Lung (tissue), 12 donors: ENCODE results near the gene POMT2. TPM values are rescaled to one million over a fixed set of nuclear protein-coding genes. Genes with fewer than 3 reads are reported as not detected.

Experiments
- ATAC-seq: fragments of 200-7000 bp; cut with Tn5 transposase; one replicate; pipeline ENCODE4 v1.9.1; 2020; ENCODE audit warnings: moderate number of reproducible peaks; ENCODE audit not compliant: insufficient read depth, low FRiP score
- DNase-seq, 3 donors: peaks; one replicate each; pipeline ENCODE4 v3.0.0-alpha.2; 2013 to 2017
- H3K27ac ChIP-seq, 2 donors: one replicate each; pipeline ENCODE4 v1.5.1; 2013; ENCODE audit warnings: mild to moderate bottlenecking in 2 of 2, moderate library complexity in 2 of 2, control low read depth in 1 of 2, inconsistent platforms in 1 of 2, low read depth in 1 of 2, low read length in 1 of 2
- H3K27me3 ChIP-seq, 3 donors: one replicate each; pipeline ENCODE4 v1.5.1; 2013; ENCODE audit warnings: low read length in 2 of 3; ENCODE audit not compliant: control insufficient read depth in 3 of 3, insufficient read depth in 3 of 3
- H3K36me3 ChIP-seq, 4 donors: one replicate each; pipeline ENCODE4 v1.5.1; 2013; ENCODE audit warnings: low read length in 4 of 4, mild to moderate bottlenecking in 1 of 4, moderate library complexity in 1 of 4; ENCODE audit not compliant: control insufficient read depth in 4 of 4, insufficient read depth in 4 of 4
- H3K4me1 ChIP-seq, 5 donors: one replicate each; pipeline ENCODE4 v1.5.1; 2013; ENCODE audit warnings: low read length in 5 of 5, mild to moderate bottlenecking in 2 of 5, moderate library complexity in 1 of 5; ENCODE audit not compliant: control insufficient read depth in 5 of 5, insufficient read depth in 5 of 5
- H3K4me3 ChIP-seq: one replicate; pipeline ENCODE4 v1.5.1; 2013; ENCODE audit warnings: mild to moderate bottlenecking, control low read depth, moderate library complexity
- H3K9ac ChIP-seq, 2 donors: one replicate each; pipeline ENCODE4 v1.5.1; 2013; ENCODE audit warnings: low read length in 2 of 2, control low read depth in 1 of 2; ENCODE audit not compliant: insufficient read depth in 1 of 2
- H3K9me3 ChIP-seq, 4 donors: one replicate each; pipeline ENCODE4 v1.5.1; 2013; ENCODE audit warnings: low read length in 3 of 4, mild to moderate bottlenecking in 1 of 4, moderate library complexity in 1 of 4; ENCODE audit not compliant: control insufficient read depth in 4 of 4, insufficient read depth in 3 of 4
- WGBS, 2 donors: extraction: QIAGEN DNeasy Blood & Tissue Kit; methylation state at CpG; one replicate each; pipeline ENCODE4 v1.1.7; 2013; 5-methylcytosine and 5-hydroxymethylcytosine counted together
- polyA plus RNA-seq, 2 donors: library from polyadenylated mRNA; stranded (reverse); fragments of 200-250 nt; gene quantifications; one replicate each; pipeline ENCODE4 v1.2.1, GENCODE V29; 2013
- total RNA-seq, 2 donors: library from RNA; depleted of rRNA in 1 of 2; stranded (reverse); fragments of >200 nt in 1 of 2; gene quantifications; one replicate each; pipeline ENCODE4 v1.2.1, GENCODE V29; 2014 to 2021
- TF ChIP-seq, protein P1 (sequence below): IDR thresholded peaks from 2 replicates; pipeline ENCODE4 v1.5.1; 2012; ENCODE audit warnings: mild to moderate bottlenecking; ENCODE audit errors: control extremely low read depth, extremely low read depth
- donor health status: control.
- donor health status: control.
- donor health status: Bipolar disorder and iron deficiency.
- donor health status: healthy.
- donor health status: DM: yes; HTN: yes; CAD: no.

The POMT2 gene
- total and polyA plus RNA-seq, 4 donors, result 10.0 to 43.1 (median 14.2) TPM

DNA sequence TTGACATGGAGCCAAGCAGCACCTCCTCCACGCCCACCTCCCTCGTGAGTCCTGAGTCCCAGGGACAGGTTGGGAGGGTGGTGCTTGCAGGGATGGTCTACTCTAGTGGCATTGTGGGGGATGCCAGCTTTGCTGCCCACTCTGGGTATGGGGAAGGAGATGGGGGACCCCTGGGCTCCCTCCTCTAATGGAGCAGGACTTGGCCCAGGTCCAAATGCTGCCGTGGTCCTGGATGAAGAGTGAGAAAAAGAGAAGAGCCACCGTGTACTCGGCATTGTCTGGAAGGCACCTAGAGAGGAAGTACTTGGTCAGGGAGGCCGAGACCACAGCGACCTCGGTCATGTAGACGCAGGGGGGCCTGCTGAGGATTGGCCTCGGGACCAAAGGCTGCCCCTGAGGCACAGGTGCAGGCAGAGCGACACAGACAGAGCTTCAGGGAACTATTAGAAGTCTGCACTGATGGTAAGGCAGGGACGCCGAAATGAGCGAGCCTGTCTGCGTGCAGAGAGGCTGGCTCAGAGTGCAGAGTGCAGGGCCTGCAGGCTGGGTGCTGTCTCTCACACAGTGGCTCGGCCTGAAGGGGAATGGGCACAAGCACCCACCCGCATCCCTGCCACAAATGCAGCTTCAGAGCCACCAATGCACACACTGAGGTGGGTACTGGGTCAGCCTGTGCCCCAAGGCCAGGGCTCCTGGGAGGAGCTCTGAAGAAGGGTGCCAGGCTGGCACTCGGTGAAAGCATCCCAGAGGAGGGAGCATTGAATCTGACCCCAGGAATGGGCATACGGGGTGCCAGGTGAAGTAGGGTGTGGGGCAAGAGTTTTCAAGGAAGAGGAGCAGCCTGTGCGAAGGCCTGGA is 67.1 kb downstream of the POMT2 start:
- DNase-seq (no peak), ATAC-seq (no peak)
- TF ChIP-seq, protein P1, sequence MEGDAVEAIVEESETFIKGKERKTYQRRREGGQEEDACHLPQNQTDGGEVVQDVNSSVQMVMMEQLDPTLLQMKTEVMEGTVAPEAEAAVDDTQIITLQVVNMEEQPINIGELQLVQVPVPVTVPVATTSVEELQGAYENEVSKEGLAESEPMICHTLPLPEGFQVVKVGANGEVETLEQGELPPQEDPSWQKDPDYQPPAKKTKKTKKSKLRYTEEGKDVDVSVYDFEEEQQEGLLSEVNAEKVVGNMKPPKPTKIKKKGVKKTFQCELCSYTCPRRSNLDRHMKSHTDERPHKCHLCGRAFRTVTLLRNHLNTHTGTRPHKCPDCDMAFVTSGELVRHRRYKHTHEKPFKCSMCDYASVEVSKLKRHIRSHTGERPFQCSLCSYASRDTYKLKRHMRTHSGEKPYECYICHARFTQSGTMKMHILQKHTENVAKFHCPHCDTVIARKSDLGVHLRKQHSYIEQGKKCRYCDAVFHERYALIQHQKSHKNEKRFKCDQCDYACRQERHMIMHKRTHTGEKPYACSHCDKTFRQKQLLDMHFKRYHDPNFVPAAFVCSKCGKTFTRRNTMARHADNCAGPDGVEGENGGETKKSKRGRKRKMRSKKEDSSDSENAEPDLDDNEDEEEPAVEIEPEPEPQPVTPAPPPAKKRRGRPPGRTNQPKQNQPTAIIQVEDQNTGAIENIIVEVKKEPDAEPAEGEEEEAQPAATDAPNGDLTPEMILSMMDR, result no peak
- H3K9ac ChIP-seq, result no peak overlapping the region
- no peak overlapping the region for H3K4me3 ChIP-seq
- no peaks in the 10 kb centered on the region for H3K4me1 ChIP-seq
- no peak overlapping the region for H3K27ac ChIP-seq
- peaks cover 0 to 10% (median 0%) of the 10 kb centered on the region in 3 donors for H3K27me3 ChIP-seq
- H3K36me3 ChIP-seq, result no peaks in the 10 kb centered on the region
- WGBS, 2 donors, result 56 to 62% methylated on average over 20 of the region's 20 CpGs
- peaks cover 0 to 6% (median 0%) of the 10 kb centered on the region in 4 donors for H3K9me3 ChIP-seq

DNA sequence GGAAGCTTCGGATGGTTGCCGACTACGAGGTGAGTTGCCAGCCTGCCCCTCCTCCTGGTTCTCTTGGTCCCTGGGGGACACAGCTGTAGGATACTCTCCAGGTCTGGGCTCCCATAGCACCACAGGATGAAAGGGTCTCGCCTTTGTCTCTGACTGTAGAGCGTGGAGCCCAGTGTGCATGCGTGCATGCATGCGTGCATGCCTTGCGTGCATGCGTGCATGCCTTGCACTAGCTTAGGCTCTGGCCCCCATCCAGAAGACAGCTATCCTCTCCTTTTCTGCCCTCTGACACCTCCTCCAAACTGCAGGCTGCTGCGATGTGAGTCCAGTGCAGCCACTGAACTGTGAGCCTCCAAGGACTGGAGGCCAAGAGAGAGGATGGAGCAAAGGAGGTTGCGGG is 68.8 kb downstream of the POMT2 start:
- 93 to 94% methylated on average over 11 of the region's 11 CpGs for WGBS, 2 donors
- peaks cover 0 to 6% (median 0%) of the 10 kb centered on the region in 4 donors for H3K9me3 ChIP-seq
- no peak overlapping the region for H3K9ac ChIP-seq
- no peak overlapping the region for H3K27ac ChIP-seq
- no peak overlapping the region for H3K4me3 ChIP-seq
- no peaks in the 10 kb centered on the region for H3K36me3 ChIP-seq
- no peaks in the 10 kb centered on the region for H3K4me1 ChIP-seq
- no peak for DNase-seq
- H3K27me3 ChIP-seq, result peaks cover 0 to 10% (median 0%) of the 10 kb centered on the region in 3 donors
- ATAC-seq, result no peak
- TF ChIP-seq, protein P1, result no peak

DNA sequence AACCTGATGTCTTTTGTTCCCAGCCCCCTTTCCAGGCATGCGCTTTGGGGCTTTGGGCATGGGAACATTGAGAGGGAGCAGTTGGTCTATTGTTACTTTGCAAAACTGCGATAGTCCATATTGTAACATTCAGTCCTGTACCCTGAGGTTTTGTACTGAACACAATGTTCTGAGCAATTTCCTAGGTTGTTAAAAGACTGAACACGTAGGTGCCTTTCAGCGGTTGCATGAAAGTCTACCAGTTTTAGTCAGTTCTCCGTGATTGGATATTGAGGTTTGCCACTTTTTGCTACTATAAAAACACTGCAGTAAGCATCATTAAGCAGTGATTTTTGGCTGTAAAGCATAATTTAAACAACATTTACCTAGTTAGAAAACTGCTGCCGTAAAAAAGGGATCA is 69.8 kb downstream of the POMT2 start:
- peaks cover 0 to 10% (median 0%) of the 10 kb centered on the region in 3 donors for H3K27me3 ChIP-seq
- H3K4me1 ChIP-seq, result no peaks in the 10 kb centered on the region
- ATAC-seq (no peak), DNase-seq (no peak)
- H3K4me3 ChIP-seq, result no peak overlapping the region
- no peak overlapping the region for H3K27ac ChIP-seq
- H3K9ac ChIP-seq, result no peak overlapping the region
- H3K36me3 ChIP-seq, result no peaks in the 10 kb centered on the region
- WGBS, 2 donors, result 85 to 88% methylated on average over 6 of the region's 6 CpGs
- H3K9me3 ChIP-seq, result peaks cover 0 to 6% (median 0%) of the 10 kb centered on the region in 4 donors
- TF ChIP-seq, protein P1, result no peak
